Loucy (cell line): Measurements from ENCODE around the gene RBFOX2.

Experiments used
- H2AFZ ChIP-seq: fragments of 200-600 bp; sonication (generic); 2 replicates; pipeline ENCODE4 v1.6.0; 2016; ENCODE audit warnings: antibody characterized with exemption, mild to moderate bottlenecking, low read length, moderate library complexity
- H3F3A ChIP-seq: fragments of 200-600 bp; 2 replicates; pipeline ENCODE4 v1.6.0; 2016; ENCODE audit warnings: antibody characterized with exemption, low read depth, mild to moderate bottlenecking
- H3K27me3 ChIP-seq: fragments of 200-600 bp; sonication (generic); 2 replicates; pipeline ENCODE4 v1.6.1; 2014; ENCODE audit warnings: low read length, mild to moderate bottlenecking; ENCODE audit not compliant: insufficient read depth, poor library complexity, severe bottlenecking
- H3K36me3 ChIP-seq: fragments of 200-600 bp; sonication (generic); 2 replicates; pipeline ENCODE4 v1.6.1; 2016; ENCODE audit warnings: low read length; ENCODE audit not compliant: insufficient read depth
- H3K4me1 ChIP-seq: fragments of 200-600 bp; sonication (generic); 2 replicates; pipeline ENCODE4 v1.5.1; 2014; ENCODE audit warnings: low read length, mild to moderate bottlenecking; ENCODE audit not compliant: insufficient read depth, poor library complexity, severe bottlenecking
- H3K4me2 ChIP-seq: fragments of 200-600 bp; sonication (generic); 2 replicates; pipeline ENCODE4 v1.6.0; 2014; ENCODE audit warnings: antibody characterized with exemption, low read length, low read depth, mild to moderate bottlenecking; ENCODE audit not compliant: poor library complexity, severe bottlenecking
- H3K4me3 ChIP-seq: fragments of 200-600 bp; sonication (generic); 2 replicates; pipeline ENCODE4 v1.5.1; 2014; ENCODE audit warnings: low read length, mild to moderate bottlenecking, mixed read lengths; ENCODE audit not compliant: poor library complexity, severe bottlenecking
- H3K79me2 ChIP-seq: fragments of 200-600 bp; sonication (generic); 2 replicates; pipeline ENCODE4 v1.6.1; 2014; ENCODE audit warnings: low read length; ENCODE audit not compliant: insufficient read depth
- H3K9ac ChIP-seq: fragments of 200-600 bp; sonication (generic); 2 replicates; pipeline ENCODE4 v1.6.0; 2014; ENCODE audit warnings: mild to moderate bottlenecking, low read depth, low read length, moderate library complexity; ENCODE audit not compliant: poor library complexity, severe bottlenecking
- H3K9me2 ChIP-seq: fragments of 200-600 bp; sonication (generic); replicated peaks from 2 replicates; pipeline ENCODE4 v1.6.1; 2016; ENCODE audit warnings: low read depth, low read length, mixed read lengths
- H3K9me3 ChIP-seq: fragments of 200-600 bp; sonication (generic); 2 replicates; pipeline ENCODE4 v1.6.1; 2014; ENCODE audit warnings: mild to moderate bottlenecking, antibody characterized with exemption, low read length, low read depth; ENCODE audit not compliant: insufficient read depth
- H4K20me1 ChIP-seq: fragments of 200-600 bp; sonication (generic); 2 replicates; pipeline ENCODE4 v1.6.0; 2014; ENCODE audit warnings: antibody characterized with exemption, low read length, mild to moderate bottlenecking; ENCODE audit not compliant: insufficient read depth, poor library complexity, severe bottlenecking
- EZH2phosphoT487 ChIP-seq: fragments of 200-600 bp; IDR thresholded peaks from 2 replicates; pipeline ENCODE4 v1.6.1; 2018; ENCODE audit warnings: antibody characterized with exemption, mild to moderate bottlenecking, moderate library complexity, borderline replicate concordance
- TF ChIP-seq, protein P1 (sequence below): fragments of 200-600 bp; sonication (generic); conservative IDR thresholded peaks from 2 replicates; pipeline ENCODE4 v1.5.1; 2014; ENCODE audit warnings: mild to moderate bottlenecking, antibody characterized with exemption, low read length

RBFOX2 gene

DNA sequence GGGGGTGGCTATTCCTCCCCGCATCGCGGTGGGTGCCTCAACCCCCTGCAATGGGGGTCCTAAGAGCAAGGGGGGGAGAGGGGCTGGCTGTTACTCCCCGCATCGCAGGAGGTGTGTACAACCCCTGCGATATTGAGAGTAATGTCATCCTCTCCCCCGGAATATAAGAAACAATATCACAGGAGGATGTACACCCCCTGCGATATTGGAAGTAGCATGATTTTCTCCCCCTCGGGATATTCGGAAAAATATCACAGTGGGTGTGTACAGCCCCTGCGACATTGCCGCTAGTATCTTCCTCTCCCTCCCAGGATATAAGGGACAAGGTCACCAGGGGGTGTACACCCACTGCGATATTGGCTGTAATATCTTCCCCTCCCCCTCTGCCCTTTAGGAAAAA lies 333.4 kb downstream of the RBFOX2 start:
- Histone ChIP-seq H3K9me2 (no peaks in the 10 kb centered on the region), H3K9me3 (no peaks in the 10 kb centered on the region), H3K9ac (no peak overlapping the region), H3K4me3 (no peak overlapping the region), H3K4me2 (no peak overlapping the region), H2AFZ (no peak overlapping the region), H3K79me2 (no peaks in the 10 kb centered on the region), H4K20me1 (no peaks in the 10 kb centered on the region), H3F3A (no peaks in the 10 kb centered on the region), H3K27me3 (no peaks in the 10 kb centered on the region), H3K4me1 (no peaks in the 10 kb centered on the region), H3K36me3 (no peaks in the 10 kb centered on the region)
- TF ChIP-seq, protein P1, sequence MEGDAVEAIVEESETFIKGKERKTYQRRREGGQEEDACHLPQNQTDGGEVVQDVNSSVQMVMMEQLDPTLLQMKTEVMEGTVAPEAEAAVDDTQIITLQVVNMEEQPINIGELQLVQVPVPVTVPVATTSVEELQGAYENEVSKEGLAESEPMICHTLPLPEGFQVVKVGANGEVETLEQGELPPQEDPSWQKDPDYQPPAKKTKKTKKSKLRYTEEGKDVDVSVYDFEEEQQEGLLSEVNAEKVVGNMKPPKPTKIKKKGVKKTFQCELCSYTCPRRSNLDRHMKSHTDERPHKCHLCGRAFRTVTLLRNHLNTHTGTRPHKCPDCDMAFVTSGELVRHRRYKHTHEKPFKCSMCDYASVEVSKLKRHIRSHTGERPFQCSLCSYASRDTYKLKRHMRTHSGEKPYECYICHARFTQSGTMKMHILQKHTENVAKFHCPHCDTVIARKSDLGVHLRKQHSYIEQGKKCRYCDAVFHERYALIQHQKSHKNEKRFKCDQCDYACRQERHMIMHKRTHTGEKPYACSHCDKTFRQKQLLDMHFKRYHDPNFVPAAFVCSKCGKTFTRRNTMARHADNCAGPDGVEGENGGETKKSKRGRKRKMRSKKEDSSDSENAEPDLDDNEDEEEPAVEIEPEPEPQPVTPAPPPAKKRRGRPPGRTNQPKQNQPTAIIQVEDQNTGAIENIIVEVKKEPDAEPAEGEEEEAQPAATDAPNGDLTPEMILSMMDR: no peak
- no peak for TF ChIP-seq EZH2phosphoT487

DNA sequence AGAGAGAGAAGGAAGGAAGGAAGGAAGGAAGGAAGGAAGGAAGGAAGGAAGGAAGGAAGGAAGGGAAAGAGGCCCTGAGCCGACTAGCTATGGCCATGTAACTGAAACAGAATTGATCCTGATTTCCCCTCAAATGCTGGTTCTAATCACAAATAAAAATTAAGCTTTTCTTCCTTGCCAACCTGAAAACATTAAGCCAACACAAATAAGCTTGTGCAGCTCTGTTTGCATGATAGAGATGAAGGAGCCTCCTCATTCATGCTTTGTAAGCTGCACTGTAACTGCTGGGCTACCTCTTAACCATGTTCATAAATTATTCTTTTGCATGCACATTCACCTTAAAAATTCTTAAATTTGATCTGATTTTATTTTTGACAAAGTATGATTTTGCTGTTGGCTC lies 338.6 kb downstream of the RBFOX2 start:
- Histone ChIP-seq H3K4me3 (no peak overlapping the region), H3K4me2 (no peak overlapping the region), H4K20me1 (no peaks in the 10 kb centered on the region), H3K36me3 (no peaks in the 10 kb centered on the region), H3K79me2 (no peaks in the 10 kb centered on the region), H2AFZ (no peak overlapping the region), H3K9ac (no peak overlapping the region), H3K9me3 (no peaks in the 10 kb centered on the region), H3K4me1 (peaks cover 5% of the 10 kb centered on the region), H3K27me3 (no peaks in the 10 kb centered on the region), H3K9me2 (no peaks in the 10 kb centered on the region), H3F3A (no peaks in the 10 kb centered on the region)
- TF ChIP-seq, protein P1: no peak
- no peak for TF ChIP-seq EZH2phosphoT487

DNA sequence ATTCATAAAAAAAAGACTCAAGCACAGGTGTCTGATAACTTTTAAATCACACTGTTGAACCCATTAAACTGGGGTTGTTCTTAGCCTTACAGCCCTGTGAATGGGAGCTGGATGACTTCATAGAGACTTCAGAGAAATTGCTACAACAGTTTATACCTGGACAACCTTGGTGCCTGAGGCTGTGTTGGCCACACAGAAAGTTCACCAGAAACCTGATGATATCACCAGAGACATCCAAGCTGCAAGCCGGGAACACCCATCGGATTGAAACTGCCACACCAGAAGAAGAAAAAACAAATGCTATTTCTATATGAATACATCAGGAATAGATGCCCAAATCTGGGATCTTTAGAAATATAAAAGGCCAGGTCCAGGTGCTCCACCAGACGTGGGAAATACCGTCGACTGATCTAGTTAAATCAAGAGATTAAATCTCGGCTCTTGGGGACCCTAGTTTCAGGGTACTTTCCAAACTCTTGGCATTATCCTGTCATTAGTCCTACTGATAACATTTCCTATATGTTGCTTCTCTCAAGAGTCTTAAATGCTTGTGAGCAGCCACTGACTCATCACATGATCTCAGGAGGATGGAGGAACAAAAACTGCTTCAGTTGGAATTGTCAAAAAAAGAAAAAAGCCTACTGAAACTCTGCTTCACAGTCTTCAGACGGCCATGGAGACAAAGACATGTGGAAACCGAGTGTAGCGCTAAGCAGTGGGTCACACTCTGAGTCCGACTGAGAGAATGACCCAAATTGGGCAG lies 339.5 kb downstream of the RBFOX2 start:
- Histone ChIP-seq H3K4me1 (peaks cover 5% of the 10 kb centered on the region), H2AFZ (no peak overlapping the region), H3K9ac (no peak overlapping the region), H3K9me2 (no peaks in the 10 kb centered on the region), H3F3A (no peaks in the 10 kb centered on the region), H3K79me2 (no peaks in the 10 kb centered on the region), H3K9me3 (no peaks in the 10 kb centered on the region), H3K4me3 (no peak overlapping the region), H3K36me3 (no peaks in the 10 kb centered on the region), H3K27me3 (no peaks in the 10 kb centered on the region), H4K20me1 (no peaks in the 10 kb centered on the region), H3K4me2 (no peak overlapping the region)
- no peak for TF ChIP-seq EZH2phosphoT487
- TF ChIP-seq, protein P1: no peak
